ENCODE data around the gene ATP6V0B.

ATP6V0B gene

DNA sequence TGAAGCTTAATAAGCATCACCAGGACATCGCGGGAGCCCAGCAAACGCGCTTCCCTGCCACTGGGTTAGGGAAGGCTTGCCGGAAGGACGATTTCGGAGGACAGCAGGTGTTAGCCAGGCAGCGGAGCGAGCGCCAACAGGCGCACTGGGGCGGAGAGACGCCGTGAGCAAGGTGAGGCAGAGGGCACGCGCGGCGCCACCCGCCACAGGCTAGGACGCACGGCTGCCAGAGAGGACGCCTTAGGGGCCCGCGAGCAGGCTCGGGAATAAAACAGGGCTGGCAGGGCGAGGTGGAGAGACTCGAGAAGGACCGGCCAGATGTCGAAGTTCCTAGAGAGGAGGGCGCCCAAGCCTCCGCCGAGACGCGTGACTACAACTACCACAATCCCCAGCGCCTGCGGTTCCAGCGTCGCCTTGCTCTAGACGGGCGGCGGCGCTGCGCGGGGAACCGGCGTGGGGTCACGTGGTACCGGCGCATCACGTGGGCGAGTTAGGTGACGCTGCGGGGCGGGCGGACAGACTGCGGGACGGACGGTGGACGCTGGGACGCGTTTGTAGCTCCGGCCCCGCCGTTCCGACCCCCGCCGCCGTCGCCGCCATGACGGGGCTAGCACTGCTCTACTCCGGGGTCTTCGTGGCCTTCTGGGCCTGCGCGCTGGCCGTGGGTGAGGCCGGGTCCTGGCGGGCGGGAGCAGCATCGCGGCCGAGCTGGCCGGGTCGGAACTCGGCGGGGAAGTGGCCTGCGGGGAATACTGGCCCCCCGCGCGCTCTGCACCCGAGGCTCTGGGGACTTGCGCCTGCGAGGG, at the start of gene ATP6V0B:
Gene ATP6V0B, plus strand, starts transcription at position 518 of the 806 bp plus-strand sequence. Its CDS starts 81 bp downstream, at position 599.
- TF ChIP-seq, protein P1, sequence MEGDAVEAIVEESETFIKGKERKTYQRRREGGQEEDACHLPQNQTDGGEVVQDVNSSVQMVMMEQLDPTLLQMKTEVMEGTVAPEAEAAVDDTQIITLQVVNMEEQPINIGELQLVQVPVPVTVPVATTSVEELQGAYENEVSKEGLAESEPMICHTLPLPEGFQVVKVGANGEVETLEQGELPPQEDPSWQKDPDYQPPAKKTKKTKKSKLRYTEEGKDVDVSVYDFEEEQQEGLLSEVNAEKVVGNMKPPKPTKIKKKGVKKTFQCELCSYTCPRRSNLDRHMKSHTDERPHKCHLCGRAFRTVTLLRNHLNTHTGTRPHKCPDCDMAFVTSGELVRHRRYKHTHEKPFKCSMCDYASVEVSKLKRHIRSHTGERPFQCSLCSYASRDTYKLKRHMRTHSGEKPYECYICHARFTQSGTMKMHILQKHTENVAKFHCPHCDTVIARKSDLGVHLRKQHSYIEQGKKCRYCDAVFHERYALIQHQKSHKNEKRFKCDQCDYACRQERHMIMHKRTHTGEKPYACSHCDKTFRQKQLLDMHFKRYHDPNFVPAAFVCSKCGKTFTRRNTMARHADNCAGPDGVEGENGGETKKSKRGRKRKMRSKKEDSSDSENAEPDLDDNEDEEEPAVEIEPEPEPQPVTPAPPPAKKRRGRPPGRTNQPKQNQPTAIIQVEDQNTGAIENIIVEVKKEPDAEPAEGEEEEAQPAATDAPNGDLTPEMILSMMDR (conservative IDR thresholded peaks at IDR 0.05; ENCODE audit: low read depth, low read length) = no peak

DNA sequence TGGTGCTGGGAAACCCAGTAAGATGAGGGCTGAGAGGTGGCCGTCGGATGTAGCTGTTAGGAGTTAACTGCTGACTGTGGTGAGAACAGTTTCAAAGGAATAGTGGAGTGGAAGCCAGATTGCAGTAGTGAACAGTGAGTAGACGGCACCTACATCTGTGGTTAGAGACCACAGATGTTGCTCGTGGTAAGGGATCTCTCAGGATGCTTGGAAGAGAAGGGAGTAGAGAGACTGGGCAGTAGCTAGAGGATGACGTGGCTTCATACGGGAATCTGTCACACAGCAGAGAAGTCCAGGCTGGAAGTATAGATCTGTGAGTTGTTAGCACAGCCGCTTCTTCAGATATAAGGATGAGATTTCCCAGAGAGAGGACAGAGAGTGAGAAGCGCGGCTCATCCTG, 48.9 kb upstream of the ATP6V0B start:
- no peak overlapping the region for H3K4me3 ChIP-seq (ENCODE audit: low read length)
- DNase-seq (ENCODE audit: low read depth) = no peak
- TF ChIP-seq, protein P1 (conservative IDR thresholded peaks at IDR 0.05; ENCODE audit: low read depth, low read length) = no peak

More for the DNA sequence above, at the start of gene ATP6V0B:
- peak within 1 kb of the TSS; percentile 84 for H3K4me3 ChIP-seq (ENCODE audit: low read length)
- DNase-seq (ENCODE audit: low read depth) = peak; percentile 68

DNA sequence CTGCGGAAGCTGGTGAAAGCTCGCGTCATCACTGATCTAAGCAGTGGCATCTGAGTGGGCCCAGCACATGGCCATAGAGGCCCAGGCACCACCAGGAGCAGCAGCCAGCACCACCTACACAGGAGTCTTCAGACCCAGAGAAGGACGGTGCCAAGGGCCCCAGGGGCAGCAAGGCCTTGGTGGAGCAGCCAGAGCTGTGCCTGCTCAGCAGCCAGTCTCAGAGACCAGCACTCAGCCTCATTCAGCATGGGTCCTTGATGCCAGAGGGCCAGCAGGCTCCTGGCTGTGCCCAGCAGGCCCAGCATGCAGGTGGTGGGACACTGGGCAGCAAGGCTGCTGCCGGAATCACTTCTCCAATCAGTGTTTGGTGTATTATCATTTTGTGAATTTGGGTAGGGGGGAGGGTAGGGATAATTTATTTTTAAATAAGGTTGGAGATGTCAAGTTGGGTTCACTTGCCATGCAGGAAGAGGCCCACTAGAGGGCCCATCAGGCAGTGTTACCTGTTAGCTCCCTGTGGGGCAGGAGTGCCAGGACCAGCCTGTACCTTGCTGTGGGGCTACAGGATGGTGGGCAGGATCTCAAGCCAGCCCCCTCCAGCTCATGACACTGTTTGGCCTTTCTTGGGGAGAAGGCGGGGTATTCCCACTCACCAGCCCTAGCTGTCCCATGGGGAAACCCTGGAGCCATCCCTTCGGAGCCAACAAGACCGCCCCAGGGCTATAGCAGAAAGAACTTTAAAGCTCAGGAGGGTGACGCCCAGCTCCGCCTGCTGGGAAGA, 44.4 kb upstream of the ATP6V0B start:
- no peak for DNase-seq (ENCODE audit: low read depth)
- TF ChIP-seq, protein P1 (conservative IDR thresholded peaks at IDR 0.05; ENCODE audit: low read depth, low read length) = peak; percentile 67
- no peak overlapping the region for H3K4me3 ChIP-seq (ENCODE audit: low read length)

DNA sequence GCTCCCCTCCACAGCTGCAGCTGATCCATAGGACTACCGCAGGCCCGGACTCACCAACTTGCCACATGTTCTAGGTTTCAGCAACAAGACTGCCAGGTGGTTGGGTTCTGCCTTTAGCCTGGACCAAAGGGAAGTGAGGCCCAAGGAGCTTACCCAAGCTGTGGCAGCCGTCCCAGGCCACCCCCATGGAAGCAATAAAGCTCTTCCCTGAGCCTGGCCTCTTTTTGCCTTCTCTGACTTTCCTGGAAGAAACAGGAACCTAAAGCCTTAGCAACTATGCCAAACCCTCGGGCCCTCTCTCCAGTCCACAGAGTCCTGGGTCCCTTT, 43.8 kb upstream of the ATP6V0B start:
- TF ChIP-seq, protein P1 (conservative IDR thresholded peaks at IDR 0.05; ENCODE audit: low read depth, low read length) = no peak
- no peak overlapping the region for H3K4me3 ChIP-seq (ENCODE audit: low read length)
- no peak for DNase-seq (ENCODE audit: low read depth)

DNA sequence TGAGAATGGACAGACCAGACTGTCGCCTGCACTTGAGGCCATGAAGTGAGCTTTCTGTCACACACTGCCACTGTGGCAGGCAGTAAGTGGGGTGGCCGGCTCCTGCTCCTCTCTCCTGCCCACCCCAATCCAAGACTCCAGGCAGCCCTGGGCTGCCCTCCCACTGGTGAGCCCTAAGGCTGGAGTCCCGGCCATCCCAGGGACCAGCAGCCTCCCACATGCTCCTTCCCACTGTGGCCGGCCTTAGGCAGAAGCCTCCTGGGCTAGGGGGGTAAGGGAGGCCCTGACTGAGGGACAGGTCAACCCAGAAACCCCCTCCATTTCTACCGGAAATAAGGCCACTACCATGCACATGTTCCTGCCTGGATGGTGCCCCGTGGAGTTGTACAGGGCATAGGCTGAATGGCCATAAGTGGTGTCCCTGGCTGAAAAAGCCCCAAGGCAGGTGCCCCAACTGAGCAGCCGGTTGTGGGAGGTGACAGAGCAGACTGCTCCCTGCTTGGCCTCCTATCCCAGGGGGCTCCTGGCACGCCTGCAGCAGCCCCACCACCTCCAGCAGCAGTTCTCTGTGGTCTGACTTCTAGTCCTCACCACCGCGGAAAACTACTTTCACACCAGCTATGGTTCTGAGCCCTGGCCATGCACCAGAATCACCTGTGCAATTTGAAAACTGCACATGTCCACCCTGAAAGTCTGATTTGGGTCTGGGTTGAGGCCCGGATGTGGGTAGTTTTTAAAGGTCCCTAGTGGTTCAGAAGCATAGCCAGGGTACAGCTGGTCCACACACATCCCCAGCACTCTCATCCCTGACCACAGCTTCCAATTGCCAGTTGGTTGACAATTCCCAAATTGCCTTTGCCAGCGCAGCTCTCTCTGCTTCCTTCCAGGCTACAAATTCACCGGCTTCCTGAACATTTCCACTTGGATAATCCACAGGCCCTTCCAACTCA, 42.8 kb upstream of the ATP6V0B start:
- H3K4me3 ChIP-seq (ENCODE audit: low read length) = no peak overlapping the region
- no peak for DNase-seq (ENCODE audit: low read depth)
- TF ChIP-seq, protein P1 (conservative IDR thresholded peaks at IDR 0.05; ENCODE audit: low read depth, low read length) = no peak

DNA sequence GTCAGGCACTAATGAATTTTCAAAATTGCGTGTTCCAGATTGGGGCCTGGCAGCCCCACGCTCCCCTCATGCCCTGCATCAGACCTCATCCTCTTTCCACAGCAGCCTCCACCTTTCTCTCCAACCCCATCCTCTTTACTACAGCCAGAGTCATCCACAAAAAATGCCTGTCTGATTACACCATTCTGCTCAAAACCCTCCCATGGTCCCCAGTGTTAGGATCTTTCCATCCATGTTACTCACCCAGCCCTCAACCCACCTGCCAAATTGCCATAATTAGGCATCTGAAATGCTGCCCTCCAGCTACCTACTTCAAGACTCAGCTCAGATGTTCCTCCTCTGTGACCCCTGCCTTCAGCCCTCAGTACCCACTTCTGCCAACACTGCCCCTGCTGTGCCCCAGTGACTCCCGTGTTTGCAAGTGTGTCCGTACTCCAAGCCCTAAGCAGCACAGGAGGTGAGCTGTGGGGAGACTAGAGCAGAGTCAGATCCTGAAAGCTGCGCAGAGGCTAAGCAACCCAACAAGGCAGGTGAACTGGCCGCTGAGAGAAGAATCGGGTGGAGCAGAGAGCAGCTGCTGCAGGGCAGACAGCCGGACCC, 41.9 kb upstream of the ATP6V0B start:
- peak overlapping the region; percentile 60 for H3K4me3 ChIP-seq (ENCODE audit: low read length)
- no peak for DNase-seq (ENCODE audit: low read depth)
- TF ChIP-seq, protein P1 (conservative IDR thresholded peaks at IDR 0.05; ENCODE audit: low read depth, low read length) = no peak
